SK-N-SH (cell line): ENCODE results near the gene DCTN4. TPM values are rescaled to one million over a fixed set of nuclear protein-coding genes. Genes with fewer than 3 reads are reported as not detected.

Experiments used
- CTCF ChIA-PET: fragments of 300-600, 350-600 bp; formaldehyde crosslinking; extraction: SDS; loops from one replicate; lab custom pipeline; 2021; lab: Yijun Ruan, JAX
- POLR2A ChIA-PET: fragments of 350-600 bp; sonication (Branson Sonifier 250); formaldehyde crosslinking; extraction: SDS; loops from one replicate; lab custom pipeline; 2020; ENCODE audit warnings: antibody characterized with exemption, inconsistent platforms; lab: Yijun Ruan, JAX
- DNase-seq: peaks from one replicate; pipeline ENCODE4 v3.0.0; 2012
- H2AFZ ChIP-seq: fragments of 200-600 bp; sonication (generic); 2 replicates; pipeline ENCODE4 v1.8.1; 2016; ENCODE audit warnings: antibody characterized with exemption, mild to moderate bottlenecking, low read depth
- H3F3A ChIP-seq: fragments of 200-600 bp; sonication (generic); replicated peaks from 2 replicates; pipeline ENCODE3; 2016; ENCODE audit warnings: antibody characterized with exemption, mild to moderate bottlenecking; ENCODE audit not compliant: insufficient read depth
- H3K27ac ChIP-seq, 2 experiments: fragments of 200-500 bp in 1 of 2; fragments of 200-600 bp in 1 of 2; sonication (Bioruptor generic) in 1 of 2; sonication (generic), shearing (Covaris generic) in 1 of 2; 2 replicates each; pipeline versions ENCODE4 v1.5.1 to v1.6.1; 2014 to 2016; ENCODE audit warnings: low read depth in 2 of 2, inconsistent platforms in 1 of 2, low read length in 1 of 2, mild to moderate bottlenecking in 1 of 2, mixed read lengths in 1 of 2
- H3K27me3 ChIP-seq: fragments of 200-600 bp; sonication (generic), shearing (Covaris generic); 2 replicates; pipeline ENCODE4 v1.6.1; 2016; ENCODE audit warnings: mixed run types; ENCODE audit not compliant: insufficient read depth
- H3K36me3 ChIP-seq, 2 experiments: fragments of 200-500 bp in 1 of 2; fragments of 200-600 bp in 1 of 2; sonication (Bioruptor generic) in 1 of 2; sonication (generic) in 1 of 2; replicated peaks in 1 of 2; 2 replicates each; pipeline versions ENCODE3 to v1.5.1; 2014 to 2016; ENCODE audit warnings: low read length in 1 of 2, mild to moderate bottlenecking in 1 of 2; ENCODE audit not compliant: insufficient read depth in 2 of 2, control insufficient read depth in 1 of 2
- H3K4me1 ChIP-seq, 2 experiments: fragments of 200-500 bp in 1 of 2; fragments of 200-600 bp in 1 of 2; sonication (Bioruptor generic) in 1 of 2; sonication (generic), shearing (Covaris generic) in 1 of 2; 2 replicates each; pipeline versions ENCODE4 v1.5.1 to v1.6.1; 2014 to 2016; ENCODE audit warnings: low read depth in 1 of 2, low read length in 1 of 2, mixed run types in 1 of 2; ENCODE audit not compliant: insufficient read depth in 2 of 2, control insufficient read depth in 1 of 2
- H3K4me2 ChIP-seq: fragments of 200-600 bp; sonication (generic), shearing (Covaris generic); 2 replicates; pipeline ENCODE4 v1.6.1; 2017; ENCODE audit warnings: mixed run types
- H3K4me3 ChIP-seq, 2 experiments: fragments of 200-500 bp in 1 of 2; fragments of 200-600 bp in 1 of 2; sonication (Bioruptor generic) in 1 of 2; sonication (generic), shearing (Covaris generic) in 1 of 2; 2 replicates each; pipeline versions ENCODE4 v1.5.1 to v1.8.1; 2014 to 2016; ENCODE audit warnings: low read depth in 2 of 2, inconsistent platforms in 1 of 2, low read length in 1 of 2, mild to moderate bottlenecking in 1 of 2, mixed read lengths in 1 of 2, moderate library complexity in 1 of 2
- H3K79me2 ChIP-seq: fragments of 200-600 bp; sonication (generic); 2 replicates; pipeline ENCODE4 v1.8.1; 2017; ENCODE audit warnings: mild to moderate bottlenecking; ENCODE audit not compliant: insufficient read depth
- H3K9ac ChIP-seq: fragments of 200-600 bp; sonication (generic); 2 replicates; pipeline ENCODE4 v1.6.1; 2017; ENCODE audit warnings: mixed run types
- H3K9me2 ChIP-seq: fragments of 200-600 bp; sonication (generic); 2 replicates; pipeline ENCODE4 v1.6.1; 2017; ENCODE audit warnings: mixed run types
- H3K9me3 ChIP-seq: fragments of 200-600 bp; sonication (generic); 2 replicates; pipeline ENCODE4 v1.6.1; 2017; ENCODE audit warnings: mixed run types, mild to moderate bottlenecking, moderate library complexity
- H4K20me1 ChIP-seq: fragments of 200-600 bp; sonication (generic); 2 replicates; pipeline ENCODE4 v1.6.1; 2017; ENCODE audit warnings: mild to moderate bottlenecking, mixed run types; ENCODE audit not compliant: insufficient read depth
- CHD2 ChIP-seq: fragments of 150-350 bp; IDR thresholded peaks from 2 replicates; pipeline ENCODE4 v1.6.1; 2018; ENCODE audit warnings: low read length; ENCODE audit not compliant: partially characterized antibody
- FOSL2 ChIP-seq: IDR thresholded peaks from 2 replicates; pipeline ENCODE4 v1.4.0; 2012; ENCODE audit warnings: low read depth, mild to moderate bottlenecking, moderate library complexity, borderline replicate concordance
- FOXM1 ChIP-seq: IDR thresholded peaks from 2 replicates; pipeline ENCODE4 v1.4.0; 2012; ENCODE audit warnings: low read depth, mild to moderate bottlenecking
- GABPA ChIP-seq: IDR thresholded peaks from 2 replicates; pipeline ENCODE4 v1.4.0; 2012; ENCODE audit warnings: low read depth, mild to moderate bottlenecking
- GATA2 ChIP-seq: sonication (generic); formaldehyde crosslinking; IDR thresholded peaks from 2 replicates; pipeline ENCODE4 v1.5.0; 2020; ENCODE audit warnings: mild to moderate bottlenecking, missing genetic modification reagents
- MXI1 ChIP-seq: IDR thresholded peaks from 2 replicates; pipeline ENCODE4 v1.6.1; 2012; ENCODE audit warnings: mild to moderate bottlenecking, low read depth, low read length, improper control_type of control experiment
- RCOR1 ChIP-seq: fragments of 150-350 bp; IDR thresholded peaks from 2 replicates; pipeline ENCODE4 v1.6.1; 2017; ENCODE audit warnings: antibody characterized with exemption, low read length
- RFX5 ChIP-seq: IDR thresholded peaks from 2 replicates; pipeline ENCODE4 v1.6.1; 2012; ENCODE audit warnings: mild to moderate bottlenecking, improper control_type of control experiment, low read length
- WGBS: methylation state at CpG from one replicate; pipeline ENCODE4 v1.1.6; 2017; ENCODE audit warnings: low lambda C conversion rate; 5-methylcytosine and 5-hydroxymethylcytosine counted together
- polyA plus RNA-seq, 3 experiments: library from polyadenylated mRNA; depleted of rRNA; stranded (reverse); fragments of >200 nt; gene quantifications; 2 replicates each; pipeline ENCODE4 v1.2.3, GENCODE V29; 2012
- TF ChIP-seq, protein P1 (sequence below): IDR thresholded peaks from 2 replicates; pipeline ENCODE4; 2012
- TF ChIP-seq, protein P2 (sequence below): fragments of 200-600 bp; sonication (generic); IDR thresholded peaks from 2 replicates; pipeline ENCODE4 v1.6.1; 2017; ENCODE audit warnings: antibody characterized with exemption, mild to moderate bottlenecking, moderate library complexity

DCTN4 gene
- polyA plus RNA-seq, 1 of the 3 experiments (the other 2 are of a cell fraction), result 22.8 TPM

DNA sequence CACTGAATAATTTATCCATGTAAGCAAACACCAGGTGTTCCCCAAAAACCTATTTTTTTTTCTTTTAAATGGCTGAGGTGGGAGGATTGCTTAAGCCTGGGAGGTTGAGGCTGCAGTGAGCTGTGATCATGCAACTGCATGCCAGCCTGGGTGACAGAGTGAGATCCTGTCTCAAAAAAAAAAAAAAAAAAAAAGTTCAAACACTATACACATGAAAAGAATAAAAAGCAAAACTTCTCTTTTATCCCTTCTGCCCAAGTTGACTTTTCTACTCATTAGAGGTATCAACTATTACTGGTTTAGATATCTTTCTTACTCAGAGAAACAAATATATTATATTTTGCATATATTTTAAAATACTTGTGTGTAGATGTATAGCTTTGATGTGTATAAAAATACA is 17.8 kb downstream of the DCTN4 start (continued):
- TF ChIP-seq FOXM1 (no peak), GATA2 (no peak), RCOR1 (no peak)
- TF ChIP-seq, protein P1, sequence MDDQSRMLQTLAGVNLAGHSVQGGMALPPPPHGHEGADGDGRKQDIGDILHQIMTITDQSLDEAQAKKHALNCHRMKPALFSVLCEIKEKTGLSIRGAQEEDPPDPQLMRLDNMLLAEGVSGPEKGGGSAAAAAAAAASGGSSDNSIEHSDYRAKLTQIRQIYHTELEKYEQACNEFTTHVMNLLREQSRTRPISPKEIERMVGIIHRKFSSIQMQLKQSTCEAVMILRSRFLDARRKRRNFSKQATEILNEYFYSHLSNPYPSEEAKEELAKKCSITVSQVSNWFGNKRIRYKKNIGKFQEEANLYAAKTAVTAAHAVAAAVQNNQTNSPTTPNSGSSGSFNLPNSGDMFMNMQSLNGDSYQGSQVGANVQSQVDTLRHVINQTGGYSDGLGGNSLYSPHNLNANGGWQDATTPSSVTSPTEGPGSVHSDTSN, result no peak

DNA sequence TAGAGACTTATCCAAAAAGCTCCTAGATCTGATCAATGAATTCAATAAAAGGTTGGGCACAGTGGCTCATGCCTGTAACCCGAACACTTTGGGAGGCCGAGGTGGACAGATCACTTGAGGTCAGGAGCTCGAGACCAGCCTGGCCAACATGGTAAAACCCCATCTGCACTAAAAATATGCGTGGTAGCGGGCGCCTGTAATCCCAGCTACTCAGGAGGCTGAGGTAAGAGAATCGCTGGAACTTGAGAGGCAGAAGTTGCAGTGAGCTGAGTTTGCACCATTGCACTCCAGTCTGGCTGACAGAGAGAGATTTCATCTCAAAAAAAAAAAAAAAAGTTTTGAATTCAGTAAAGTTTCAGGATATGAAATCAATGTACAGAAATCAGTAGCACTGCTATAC is 20.0 kb downstream of the DCTN4 start:
- H3K36me3 ChIP-seq, result peaks cover 3 to 64% of the 10 kb centered on the region in 2 experiments
- no peaks in the 10 kb centered on the region for H3K9me2 ChIP-seq
- H3F3A ChIP-seq, result no peaks in the 10 kb centered on the region
- DNase-seq, result no peak
- 0 out of 2 replicates have a peak, but pooled peaks cover 8% of the 10 kb centered on the region for H4K20me1 ChIP-seq
- no peak for TF ChIP-seq FOSL2
- TF ChIP-seq, protein P2, sequence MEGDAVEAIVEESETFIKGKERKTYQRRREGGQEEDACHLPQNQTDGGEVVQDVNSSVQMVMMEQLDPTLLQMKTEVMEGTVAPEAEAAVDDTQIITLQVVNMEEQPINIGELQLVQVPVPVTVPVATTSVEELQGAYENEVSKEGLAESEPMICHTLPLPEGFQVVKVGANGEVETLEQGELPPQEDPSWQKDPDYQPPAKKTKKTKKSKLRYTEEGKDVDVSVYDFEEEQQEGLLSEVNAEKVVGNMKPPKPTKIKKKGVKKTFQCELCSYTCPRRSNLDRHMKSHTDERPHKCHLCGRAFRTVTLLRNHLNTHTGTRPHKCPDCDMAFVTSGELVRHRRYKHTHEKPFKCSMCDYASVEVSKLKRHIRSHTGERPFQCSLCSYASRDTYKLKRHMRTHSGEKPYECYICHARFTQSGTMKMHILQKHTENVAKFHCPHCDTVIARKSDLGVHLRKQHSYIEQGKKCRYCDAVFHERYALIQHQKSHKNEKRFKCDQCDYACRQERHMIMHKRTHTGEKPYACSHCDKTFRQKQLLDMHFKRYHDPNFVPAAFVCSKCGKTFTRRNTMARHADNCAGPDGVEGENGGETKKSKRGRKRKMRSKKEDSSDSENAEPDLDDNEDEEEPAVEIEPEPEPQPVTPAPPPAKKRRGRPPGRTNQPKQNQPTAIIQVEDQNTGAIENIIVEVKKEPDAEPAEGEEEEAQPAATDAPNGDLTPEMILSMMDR, result no peak
- TF ChIP-seq, all 33 proteins: peak for 0
- H3K79me2 ChIP-seq, result peaks cover 97% of the 10 kb centered on the region
- CTCF ChIA-PET, result interaction anchor here (0.9 kb wide), 1 partner anchor 108 kb away, joined by 3 read pairs; no protein-coding TSS in a partner anchor
- no peak overlapping the region for H3K9ac ChIP-seq
- no peak overlapping the region for H3K4me2 ChIP-seq
- H3K4me1 ChIP-seq, result no peaks in the 10 kb centered on the region
- no peak overlapping the region for H3K27ac ChIP-seq
- H3K4me3 ChIP-seq, result no peak overlapping the region
- H3K9me3 ChIP-seq, result peaks cover 7% of the 10 kb centered on the region; the same call in 1 of the 2 replicates
- WGBS, result 96% methylated on average over 7 of the region's 7 CpGs
- H2AFZ ChIP-seq, result no peak overlapping the region
- POLR2A ChIA-PET, result interaction anchor here (0.6 kb wide), 1 partner anchor 94 kb away, joined by 4 read pairs; no protein-coding TSS in a partner anchor
- H3K27me3 ChIP-seq, result no peaks in the 10 kb centered on the region

DNA sequence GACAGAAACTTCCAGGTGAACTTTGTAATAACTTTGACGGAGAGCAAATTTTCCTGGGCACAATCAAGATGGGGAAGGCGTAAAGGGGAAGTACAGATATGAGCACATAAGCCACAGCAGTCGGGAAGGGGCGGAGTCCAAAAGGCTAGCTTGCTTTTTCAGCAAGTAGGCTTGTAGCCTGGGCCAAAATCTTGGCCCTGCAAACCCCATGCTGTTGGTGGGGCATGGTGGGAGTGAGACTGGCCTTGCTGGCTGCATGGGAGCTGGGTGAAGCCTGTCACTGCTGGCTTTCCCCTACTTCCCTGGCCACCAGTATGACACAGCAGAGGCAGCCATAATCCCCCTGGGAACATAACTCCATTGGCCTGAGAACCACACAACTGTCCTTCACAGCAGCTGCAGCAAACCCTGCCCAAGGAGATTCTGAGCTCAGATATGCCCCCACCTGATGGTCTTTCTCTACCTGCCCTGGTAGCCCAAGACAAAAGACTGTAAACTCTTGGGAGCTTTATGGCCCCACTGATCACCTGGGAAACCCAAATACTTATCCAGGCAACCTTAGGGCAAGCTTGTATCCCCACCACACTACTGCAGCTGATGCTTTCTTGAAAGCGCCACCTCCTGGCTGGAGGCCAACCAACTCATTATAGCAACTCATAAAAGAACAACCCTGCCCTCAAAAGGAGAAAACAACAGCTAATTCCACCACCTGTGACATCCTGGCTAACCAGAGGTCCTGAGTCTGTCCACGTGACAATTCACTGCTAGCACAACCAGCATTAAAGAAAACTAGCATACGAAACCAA is 24.0 kb downstream of the DCTN4 start:
- no peak for DNase-seq
- peaks cover 33 to 81% of the 10 kb centered on the region in 2 experiments for H3K36me3 ChIP-seq
- H2AFZ ChIP-seq, result no peak overlapping the region
- H3K79me2 ChIP-seq, result peaks cover 64% of the 10 kb centered on the region
- H3K27ac ChIP-seq, result no peak overlapping the region
- no peak overlapping the region for H3K9ac ChIP-seq
- H3K9me2 ChIP-seq, result no peaks in the 10 kb centered on the region
- peaks cover 7% of the 10 kb centered on the region; the same call in 1 of the 2 replicates for H3K9me3 ChIP-seq
- H3F3A ChIP-seq, result peaks cover 3% of the 10 kb centered on the region
- H4K20me1 ChIP-seq, result 0 out of 2 replicates have a peak, but pooled peaks cover 8% of the 10 kb centered on the region
- H3K4me2 ChIP-seq, result no peak overlapping the region
- no peak overlapping the region for H3K4me3 ChIP-seq
- H3K27me3 ChIP-seq, result no peaks in the 10 kb centered on the region
- no peaks in the 10 kb centered on the region for H3K4me1 ChIP-seq
- ChIA-PET CTCF (interaction anchor here (0.9 to 1.5 kb wide), 4 partner anchors 19 to 112 kb away, joined by 3 read pairs; partner anchors contain the start of gene RBM22), POLR2A (no interaction called here)
- TF ChIP-seq MXI1, result no peak
- no peak for TF ChIP-seq RCOR1
- TF ChIP-seq CHD2, result no peak
- TF ChIP-seq GABPA, result no peak
- TF ChIP-seq RFX5, result no peak
- WGBS, result 96% methylated on average over 7 of the region's 7 CpGs
